8988T (cell line): ENCODE measurements around the gene HOXD11.
A peak's percentile ranks its signal among the peaks of the same experiment; 100 is the strongest.

Experiments used
- DNase-seq: peaks from one replicate; pipeline ENCODE4 v3.0.0; 2011

HOXD11 gene

GRCh38 chr2:176094349-176094748, 12.7 kb upstream of the HOXD11 start:
- DNase-seq: no peak

- DNase-seq: no peak
These were observed 11.7 kb upstream of the HOXD11 start for GRCh38 chr2:176095421-176095820.

GRCh38 chr2:176096243-176096985, 10.7 kb upstream of the HOXD11 start:
- no peak for DNase-seq

- peak; percentile 96 for DNase-seq
These were observed 9.9 kb upstream of the HOXD11 start for GRCh38 chr2:176096986-176097819.

DNA sequence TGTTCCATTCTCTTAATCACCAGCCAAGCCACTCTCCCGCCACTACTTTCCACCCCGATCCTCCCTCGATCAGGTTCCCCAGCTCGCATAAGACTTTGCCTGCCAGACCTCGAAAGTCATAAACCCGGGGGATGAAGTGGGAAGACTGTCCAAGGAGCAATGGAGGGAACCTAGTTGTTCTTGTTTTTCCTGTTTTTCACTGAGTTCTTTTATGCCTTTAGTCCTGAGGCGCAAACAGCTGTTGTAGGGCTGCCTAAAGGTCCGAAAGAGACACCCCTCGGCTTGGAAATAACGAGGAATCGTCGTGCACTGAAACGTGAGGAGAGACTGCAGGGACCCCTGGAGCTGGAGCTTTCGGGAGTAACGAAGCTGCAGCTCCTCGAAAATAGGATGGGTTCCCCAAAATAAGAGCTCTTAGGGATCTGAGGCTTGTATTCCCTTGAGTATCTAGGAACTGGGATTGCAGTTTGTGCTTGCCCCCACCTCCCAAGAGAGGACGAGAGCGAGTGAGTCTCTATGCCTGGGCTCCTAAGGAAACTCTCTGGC, 9.2 kb upstream of the HOXD11 start:
- no peak for DNase-seq

DNA sequence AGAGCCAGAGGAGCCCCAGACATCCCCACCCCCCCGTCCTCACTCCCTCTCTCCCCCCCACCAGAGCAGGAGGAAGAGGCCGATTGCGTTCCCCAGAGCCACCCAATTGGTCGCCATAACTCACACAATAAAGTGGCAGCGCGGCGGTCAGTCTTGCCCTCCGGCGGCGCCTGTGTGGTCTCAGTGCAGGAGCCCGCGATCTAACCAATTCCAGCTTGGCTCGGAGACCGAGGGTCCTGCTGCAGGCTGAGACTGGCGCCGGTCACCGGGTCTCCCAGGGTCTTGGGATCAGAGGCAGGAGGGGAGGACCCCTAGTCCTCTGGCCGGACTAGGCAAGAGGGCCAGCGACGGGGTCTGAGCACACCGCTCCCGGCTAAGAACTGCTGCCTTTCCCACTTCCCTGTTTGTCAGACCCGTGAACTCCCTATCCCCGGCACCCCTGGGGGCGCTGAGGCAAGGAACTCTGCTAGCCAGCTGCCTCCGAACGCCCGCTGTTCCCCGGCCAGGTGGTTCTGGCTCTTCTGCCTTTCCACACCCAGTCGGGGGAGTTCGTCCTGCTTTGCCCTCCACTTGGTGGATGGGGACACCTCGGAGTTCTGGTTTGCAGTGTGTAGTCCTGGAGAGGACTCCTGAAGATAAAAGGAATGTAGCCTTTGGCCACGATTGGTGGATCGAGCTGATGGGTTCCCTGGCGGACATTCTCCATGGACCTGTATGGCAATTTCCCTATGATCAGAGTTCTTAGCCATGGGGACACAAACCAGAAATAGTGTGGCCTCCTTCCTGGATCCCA, 8.5 kb upstream of the HOXD11 start:
- DNase-seq: no peak

- no peak for DNase-seq
These were observed 7.8 kb upstream of the HOXD11 start for GRCh38 chr2:176099159-176099727.

- DNase-seq: no peak
These were observed 7.1 kb upstream of the HOXD11 start, which contains the start of gene HOXD12 for GRCh38 chr2:176099728-176100546. HOXD12 (plus strand) TSS chr2:176099795; CDS start chr2:176099802, 7 bp downstream.

- no peak for DNase-seq
These were observed 6.4 kb upstream of the HOXD11 start for GRCh38 chr2:176100547-176101140.

- DNase-seq: no peak
These were observed 5.8 kb upstream of the HOXD11 start for GRCh38 chr2:176101216-176101830.

DNA sequence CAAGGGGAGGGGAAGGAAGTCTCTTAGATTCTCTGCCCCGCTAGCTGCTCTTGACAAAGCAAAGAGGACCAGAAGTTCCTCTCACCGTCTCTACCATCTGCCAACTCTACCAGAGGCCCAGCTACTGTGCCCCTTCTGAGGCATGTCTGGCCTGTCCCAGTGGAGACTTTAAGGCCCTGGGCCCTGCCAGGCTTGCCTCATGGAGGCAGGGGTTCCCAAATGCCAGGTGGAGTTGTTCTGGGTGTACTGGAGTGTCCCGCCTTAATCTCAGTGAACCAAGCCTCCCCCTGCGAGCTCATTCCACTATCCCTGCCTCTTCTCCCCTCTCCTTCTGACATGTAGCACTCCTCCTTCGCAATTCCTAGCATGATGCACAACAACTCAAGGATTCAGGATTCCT, 5.2 kb upstream of the HOXD11 start:
- no peak for DNase-seq

- DNase-seq: no peak
These were observed 4.7 kb upstream of the HOXD11 start for GRCh38 chr2:176102309-176102866.

- DNase-seq: no peak
These were observed 3.9 kb upstream of the HOXD11 start for GRCh38 chr2:176103194-176103593.

DNA sequence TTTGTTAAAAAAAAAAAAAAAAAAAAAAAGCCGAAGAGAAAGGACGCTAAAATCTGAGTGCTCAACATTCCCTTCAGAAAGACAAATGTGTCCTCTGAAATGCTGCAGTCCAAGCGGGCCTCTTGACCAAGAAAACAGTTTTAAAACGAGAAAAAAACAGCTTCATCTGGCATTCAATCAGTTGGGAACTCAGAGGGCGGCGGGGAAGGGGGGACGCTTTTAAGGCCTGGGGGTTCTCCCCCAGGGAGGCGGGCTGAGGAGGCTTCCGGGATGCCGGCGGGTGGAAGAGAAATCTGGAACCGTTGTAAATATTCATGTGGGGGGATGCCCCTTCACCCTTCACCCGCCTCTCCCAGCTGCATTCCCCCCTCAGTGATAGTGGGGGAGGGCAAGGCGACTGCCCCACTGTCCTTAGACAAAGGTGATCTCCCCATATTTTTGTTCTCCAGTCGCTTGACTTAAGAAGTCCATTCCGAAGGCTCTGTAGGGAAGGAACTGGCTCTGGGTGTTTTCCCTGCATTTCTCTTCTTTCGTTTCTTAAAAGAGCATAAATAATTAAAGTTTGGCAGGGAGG, 3.3 kb upstream of the HOXD11 start:
- DNase-seq: no peak

GRCh38 chr2:176104316-176105077, 2.6 kb upstream of the HOXD11 start:
- DNase-seq: no peak

- DNase-seq: no peak
These were observed 1.9 kb upstream of the HOXD11 start for GRCh38 chr2:176105078-176105729.

GRCh38 chr2:176105730-176106580, 1.1 kb upstream of the HOXD11 start:
- DNase-seq: no peak

DNA sequence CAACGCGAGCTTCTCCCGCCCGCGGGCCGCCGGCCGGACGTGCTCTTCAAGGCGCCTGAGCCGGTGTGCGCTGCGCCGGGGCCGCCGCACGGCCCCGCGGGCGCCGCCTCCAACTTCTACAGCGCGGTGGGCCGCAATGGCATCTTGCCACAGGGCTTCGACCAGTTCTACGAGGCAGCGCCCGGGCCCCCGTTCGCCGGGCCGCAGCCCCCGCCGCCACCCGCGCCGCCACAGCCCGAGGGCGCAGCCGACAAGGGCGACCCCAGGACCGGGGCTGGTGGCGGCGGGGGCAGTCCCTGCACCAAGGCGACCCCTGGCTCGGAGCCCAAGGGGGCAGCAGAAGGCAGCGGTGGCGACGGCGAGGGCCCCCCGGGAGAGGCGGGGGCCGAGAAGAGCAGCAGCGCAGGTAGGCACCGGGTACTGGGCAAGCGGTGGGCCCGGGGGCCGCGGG, 676 bp downstream of the HOXD11 start:
- no peak for DNase-seq
